Putamen (tissue), 1 donor: Measurements from ENCODE around the gene ENPP1.
"Not testable (repeated sequence)": the region's sequence is repeated elsewhere in the genome, so short reads cannot be mapped to it uniquely, and the experiment has no call there.

Source experiments
- DNase-seq: peaks from one replicate; pipeline ENCODE4 v3.0.0-alpha.2; 2016; ENCODE audit warnings: low spot score

The ENPP1 gene

GRCh38 chr6:131916091-131916796, 108.4 kb downstream of the ENPP1 start:
- not testable (repeated sequence) for DNase-seq

- DNase-seq, result no peak
Measured at GRCh38 chr6:131916847-131917246, 109.0 kb downstream of the ENPP1 start.

- no peak for DNase-seq
Measured at GRCh38 chr6:131917318-131917717, 109.5 kb downstream of the ENPP1 start.

- no peak for DNase-seq
Measured at GRCh38 chr6:131917763-131918649, 110.2 kb downstream of the ENPP1 start.

- DNase-seq, result no peak
Measured at GRCh38 chr6:131918650-131919355, 111.0 kb downstream of the ENPP1 start.

- DNase-seq, result no peak
Measured at GRCh38 chr6:131920656-131921055, 112.8 kb downstream of the ENPP1 start.

GRCh38 chr6:131923356-131923755, 115.5 kb downstream of the ENPP1 start:
- DNase-seq, result peak; percentile 15

GRCh38 chr6:131924881-131925474, 117.2 kb downstream of the ENPP1 start:
- no peak for DNase-seq

GRCh38 chr6:131929264-131929663, 121.4 kb downstream of the ENPP1 start:
- no peak for DNase-seq

GRCh38 chr6:131929976-131930375, 122.2 kb downstream of the ENPP1 start:
- no peak for DNase-seq

GRCh38 chr6:131931063-131931750, 123.4 kb downstream of the ENPP1 start:
- DNase-seq, result no peak

- DNase-seq, result no peak
Measured at GRCh38 chr6:131936156-131936555, 128.3 kb downstream of the ENPP1 start.

- DNase-seq, result no peak
Measured at GRCh38 chr6:131937226-131937625, 129.4 kb downstream of the ENPP1 start.

- no peak for DNase-seq
Measured at GRCh38 chr6:131937703-131938631, 130.1 kb downstream of the ENPP1 start.
